Spleen (tissue), 7 donors: Measurements from ENCODE around the gene SEC31B.

ENCODE experiments used
- POLR2A ChIP-seq, 3 donors: fragments of 450-650 bp; IDR thresholded peaks; one replicate each; pipeline ENCODE4 v1.5.1; 2017; ENCODE audit warnings: antibody characterized with exemption in 3 of 3, mild to moderate bottlenecking in 1 of 3
- POLR2AphosphoS5 ChIP-seq, 3 donors: sonication (generic); formaldehyde crosslinking; IDR thresholded peaks; one replicate each; pipeline ENCODE4 v1.5.1; 2017; ENCODE audit warnings: antibody characterized with exemption in 3 of 3
- TF ChIP-seq, protein P1 (sequence below), 11 experiments: fragments of 200-600 bp in 7 of 11; fragments of 450-650 bp in 4 of 11; sonication (generic) in 4 of 11; IDR thresholded peaks in 8 of 11; conservative IDR thresholded peaks in 3 of 11; 1 replicate in 7 of 11; 2 replicates in 4 of 11; pipeline versions ENCODE4 v1.4.0 to v1.8.0; 2016 to 2021; ENCODE audit warnings: antibody characterized with exemption in 11 of 11, inconsistent platforms in 4 of 11, mild to moderate bottlenecking in 1 of 11
- donor health status: DM: no; HTN: no; CAD: no; lungs with moderate emphysema.
- donor health status: DM: no; HTN: no; CAD: no.
- donor health status: DM: no; HTN: no; CAD: no.

DNA sequence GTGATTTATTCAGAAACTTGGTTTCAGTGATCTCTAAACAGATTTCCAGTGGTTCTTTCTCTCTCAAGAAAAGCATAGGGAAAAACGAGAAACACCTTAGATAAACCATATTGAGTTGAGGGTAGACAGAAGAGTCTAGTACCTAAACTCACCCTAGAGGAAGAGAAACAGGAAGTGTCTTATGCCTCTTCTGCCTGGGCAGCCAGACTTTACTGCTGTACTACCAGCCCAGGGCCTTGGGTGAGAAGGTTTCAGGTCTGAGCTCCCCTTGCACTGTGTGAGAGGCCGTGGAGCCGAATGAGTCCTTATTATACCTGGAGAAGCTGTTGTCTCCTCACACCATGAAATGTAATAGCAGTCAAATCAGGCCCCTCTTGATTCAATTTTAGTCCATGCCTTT, 34.3 kb upstream of the SEC31B start:
- TF ChIP-seq, protein P1, sequence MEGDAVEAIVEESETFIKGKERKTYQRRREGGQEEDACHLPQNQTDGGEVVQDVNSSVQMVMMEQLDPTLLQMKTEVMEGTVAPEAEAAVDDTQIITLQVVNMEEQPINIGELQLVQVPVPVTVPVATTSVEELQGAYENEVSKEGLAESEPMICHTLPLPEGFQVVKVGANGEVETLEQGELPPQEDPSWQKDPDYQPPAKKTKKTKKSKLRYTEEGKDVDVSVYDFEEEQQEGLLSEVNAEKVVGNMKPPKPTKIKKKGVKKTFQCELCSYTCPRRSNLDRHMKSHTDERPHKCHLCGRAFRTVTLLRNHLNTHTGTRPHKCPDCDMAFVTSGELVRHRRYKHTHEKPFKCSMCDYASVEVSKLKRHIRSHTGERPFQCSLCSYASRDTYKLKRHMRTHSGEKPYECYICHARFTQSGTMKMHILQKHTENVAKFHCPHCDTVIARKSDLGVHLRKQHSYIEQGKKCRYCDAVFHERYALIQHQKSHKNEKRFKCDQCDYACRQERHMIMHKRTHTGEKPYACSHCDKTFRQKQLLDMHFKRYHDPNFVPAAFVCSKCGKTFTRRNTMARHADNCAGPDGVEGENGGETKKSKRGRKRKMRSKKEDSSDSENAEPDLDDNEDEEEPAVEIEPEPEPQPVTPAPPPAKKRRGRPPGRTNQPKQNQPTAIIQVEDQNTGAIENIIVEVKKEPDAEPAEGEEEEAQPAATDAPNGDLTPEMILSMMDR (IDR thresholded peaks at IDR 0.05 in 8 of 11, conservative IDR thresholded peaks at IDR 0.05 in 3 of 11), result no peak
- TF ChIP-seq POLR2A (IDR thresholded peaks at IDR 0.05), result no peak
- TF ChIP-seq POLR2AphosphoS5 (IDR thresholded peaks at IDR 0.05), result no peak
